ENCODE results near the gene MAGOHB.
"Not testable (repeated sequence)": the region's sequence is repeated elsewhere in the genome, so short reads cannot be mapped to it uniquely, and the experiment has no call there.

The MAGOHB gene

DNA sequence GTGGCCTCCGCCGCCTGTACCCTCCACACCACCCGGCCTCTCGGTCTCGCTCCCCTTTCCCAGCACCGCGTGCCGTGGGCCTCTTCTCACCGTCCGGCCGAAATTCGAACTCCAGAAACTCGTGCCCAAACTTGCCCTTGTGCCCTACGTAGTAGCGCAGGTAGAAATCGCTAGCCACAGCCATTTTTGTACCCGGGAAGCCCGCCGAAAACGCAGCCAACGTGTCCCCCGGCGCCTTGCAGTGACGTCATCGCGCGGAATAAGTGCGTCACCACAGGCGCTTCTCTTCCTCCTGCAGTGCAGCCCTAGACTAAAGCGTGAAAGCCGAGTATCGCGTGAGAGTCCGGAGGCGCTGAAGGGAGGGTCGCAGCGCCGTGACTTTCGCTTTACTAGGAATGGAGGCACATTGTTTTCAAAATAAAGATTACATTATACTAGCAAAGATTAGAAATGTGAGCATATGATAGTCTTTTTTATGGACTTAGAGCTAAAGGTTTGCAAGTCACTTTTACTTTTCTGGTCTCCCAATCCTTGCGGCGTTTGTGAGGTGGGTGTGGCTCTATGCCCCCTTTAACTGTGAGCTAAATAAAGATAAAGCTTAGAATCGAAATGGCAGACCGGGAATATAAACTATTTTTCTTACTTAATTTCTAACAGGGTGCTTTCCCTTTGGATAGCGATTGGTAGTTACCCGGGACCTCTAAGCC, at the start of gene MAGOHB:
MAGOHB (minus strand) TSS at position 261 of the 707 bp plus-strand sequence; CDS start at position 184, 77 bp downstream.
- DNase-seq (ENCODE audit: low spot score), result peak; percentile 99

DNA sequence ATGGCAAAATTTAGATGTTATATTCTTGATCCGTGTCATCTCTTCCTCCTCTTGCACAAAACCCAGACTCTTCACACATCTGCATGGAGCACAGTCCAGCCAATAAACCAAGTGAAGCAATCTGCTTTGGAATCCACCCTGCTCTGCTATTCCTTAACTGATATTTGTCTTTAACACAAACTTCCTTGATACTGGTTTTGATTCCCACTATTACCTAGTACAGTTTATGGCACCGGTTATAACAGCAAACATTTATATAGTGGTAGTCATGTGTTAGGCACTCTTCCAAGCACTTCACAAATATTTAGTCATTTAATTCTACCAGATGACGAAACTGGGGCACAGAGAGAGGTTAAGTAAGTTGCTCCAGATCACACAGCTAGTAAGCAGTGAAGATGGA, 47.9 kb upstream of the MAGOHB start:
- DNase-seq (ENCODE audit: low spot score), result no peak

DNA sequence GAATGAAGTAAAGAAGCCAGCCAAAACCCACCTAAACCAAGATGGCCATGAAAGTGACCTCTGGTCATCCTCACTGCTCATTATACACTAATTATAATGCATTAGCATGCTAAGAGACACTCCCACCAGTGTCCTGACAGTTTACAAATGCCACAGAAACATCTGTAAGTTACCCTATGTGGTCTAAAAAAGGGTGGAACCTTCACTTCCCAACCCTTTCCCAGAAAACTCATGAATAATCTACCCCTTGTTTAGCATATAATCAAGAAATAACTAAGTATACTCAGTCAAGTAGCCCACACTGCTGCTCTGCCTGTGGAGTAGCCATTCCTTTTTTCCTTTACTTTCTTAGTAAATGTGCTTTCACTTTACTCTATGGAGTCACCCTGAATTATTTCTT, 40.6 kb upstream of the MAGOHB start:
- no peak for DNase-seq (ENCODE audit: low spot score)

- DNase-seq (ENCODE audit: low spot score), result no peak
Measured at GRCh38 chr12:10652192-10652591, 38.8 kb upstream of the MAGOHB start.

DNA sequence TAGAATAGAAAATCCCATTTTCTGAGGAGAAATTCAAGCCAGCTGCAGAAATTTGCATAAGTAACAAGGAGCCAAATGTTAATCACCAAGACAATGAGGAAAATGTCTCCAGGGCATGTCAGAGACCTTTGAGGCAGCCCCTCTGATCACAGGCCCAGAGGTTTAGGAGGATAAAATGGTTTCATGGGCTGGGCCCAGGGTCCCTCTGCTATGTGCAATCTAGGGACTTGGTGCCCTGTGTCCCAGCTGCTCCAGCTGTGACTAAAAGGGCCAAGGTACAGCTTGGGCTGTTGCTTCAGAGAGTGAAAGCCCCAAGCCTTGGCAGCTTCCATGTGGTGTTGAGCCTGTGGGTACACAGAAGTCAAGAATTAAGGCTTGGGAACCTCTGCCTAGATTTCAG, 33.2 kb upstream of the MAGOHB start:
- DNase-seq (ENCODE audit: low spot score), result not testable (repeated sequence)

GRCh38 chr12:10645910-10646309, 32.5 kb upstream of the MAGOHB start:
- DNase-seq (ENCODE audit: low spot score), result no peak

DNA sequence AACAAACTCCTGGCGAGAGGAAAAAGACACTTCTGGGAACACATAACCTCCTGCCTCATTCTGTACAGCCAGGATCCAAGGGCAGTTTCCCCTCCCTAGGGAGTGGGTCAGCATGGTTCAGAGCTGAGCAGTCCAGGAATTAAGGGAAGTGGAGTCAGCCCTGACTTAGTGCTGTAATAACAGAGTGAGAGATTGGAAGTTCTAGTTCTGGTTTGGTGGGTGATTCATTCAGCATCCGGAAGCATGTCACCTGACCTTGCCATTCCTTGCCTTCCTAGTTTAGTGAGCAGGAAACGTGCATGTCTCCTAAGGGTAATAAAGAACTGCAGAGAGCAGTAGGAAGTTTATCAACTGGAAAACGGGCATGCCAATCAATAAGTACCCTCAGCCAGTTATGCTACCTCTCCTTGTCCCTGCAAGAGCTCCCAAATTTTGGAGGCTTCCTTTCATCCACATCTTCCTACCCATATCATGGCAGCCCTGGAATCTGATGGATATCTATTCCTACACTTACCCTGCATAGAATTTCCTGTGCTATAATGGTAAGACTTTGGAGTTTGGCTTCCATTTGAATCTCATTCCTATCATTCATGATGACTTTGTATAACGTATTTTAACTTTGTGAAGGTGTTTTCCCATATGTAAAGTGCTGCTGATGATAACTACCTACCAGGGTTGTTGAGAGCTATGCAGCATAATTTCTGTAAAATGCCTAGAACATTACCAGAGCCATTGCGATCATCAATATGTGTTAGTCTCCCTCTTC, 28.5 kb upstream of the MAGOHB start:
- no peak for DNase-seq (ENCODE audit: low spot score)

- no peak for DNase-seq (ENCODE audit: low spot score)
Measured at GRCh38 chr12:10638728-10639127, 25.3 kb upstream of the MAGOHB start.

DNA sequence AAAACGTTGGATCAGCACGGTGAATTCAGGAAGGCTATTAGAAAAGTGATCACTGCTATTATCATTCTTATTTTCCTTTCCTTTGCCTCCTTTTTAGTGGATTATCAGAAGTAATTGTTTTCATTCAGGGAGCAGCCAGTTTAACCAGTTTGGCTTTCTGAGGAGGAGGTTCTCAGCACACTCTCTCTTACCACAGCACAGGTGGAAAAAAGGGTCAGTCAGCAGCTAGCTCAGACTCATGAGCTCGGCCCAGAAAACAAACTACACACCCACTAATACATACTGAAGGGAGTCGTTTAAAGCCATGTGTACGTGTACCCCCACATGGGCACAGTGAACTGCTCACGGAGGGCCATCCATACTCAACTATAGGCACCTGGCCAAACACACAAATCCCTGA, 23.2 kb upstream of the MAGOHB start:
- DNase-seq (ENCODE audit: low spot score), result no peak

- DNase-seq (ENCODE audit: low spot score), result no peak
Measured at GRCh38 chr12:10636124-10636523, 22.7 kb upstream of the MAGOHB start.

DNA sequence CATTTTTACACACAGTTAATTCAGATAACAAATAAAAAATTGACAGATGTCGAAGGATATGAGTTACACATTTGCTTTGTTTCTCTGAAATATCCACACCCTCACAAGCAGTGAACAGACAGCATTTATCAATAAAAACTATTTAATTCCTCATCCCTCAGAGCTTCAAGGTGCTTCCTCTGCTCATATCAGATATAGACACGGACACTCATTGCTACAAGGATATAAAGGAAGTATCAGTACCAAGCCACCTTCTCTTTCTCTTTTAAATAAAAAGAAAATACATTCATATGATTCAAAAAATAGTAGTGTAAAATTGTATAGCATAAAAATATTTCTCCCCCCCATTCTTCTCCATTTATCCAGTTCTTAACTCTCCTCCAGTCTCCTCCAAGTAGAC, 21.9 kb upstream of the MAGOHB start:
- DNase-seq (ENCODE audit: low spot score), result no peak

DNA sequence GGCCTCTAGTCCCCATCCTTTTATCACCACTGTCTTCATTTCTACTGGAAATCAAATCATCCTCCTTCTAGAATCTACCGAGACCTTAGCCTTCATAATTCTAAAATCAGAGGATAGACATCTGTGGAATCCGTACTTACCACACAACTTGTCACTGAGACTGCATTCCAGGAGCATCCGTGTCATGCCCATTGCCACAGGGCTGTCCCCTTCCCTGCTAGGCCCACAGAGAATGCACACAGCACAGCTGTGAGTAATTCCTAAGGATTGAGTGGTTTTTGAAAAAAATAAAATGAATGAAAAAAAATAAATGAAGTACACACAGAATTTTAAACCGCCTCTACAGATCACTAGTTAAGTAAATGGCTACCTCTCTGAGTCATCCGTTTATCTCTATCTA, 21.0 kb upstream of the MAGOHB start:
- no peak for DNase-seq (ENCODE audit: low spot score)

- DNase-seq (ENCODE audit: low spot score), result no peak
Measured at GRCh38 chr12:10633541-10633940, 20.1 kb upstream of the MAGOHB start.

- DNase-seq (ENCODE audit: low spot score), result no peak
Measured at GRCh38 chr12:10632226-10632625, 18.8 kb upstream of the MAGOHB start.

- DNase-seq (ENCODE audit: low spot score), result no peak
Measured at GRCh38 chr12:10624605-10625004, 11.2 kb upstream of the MAGOHB start.

- no peak for DNase-seq (ENCODE audit: low spot score)
Measured at GRCh38 chr12:10623131-10623530, 9.7 kb upstream of the MAGOHB start.

DNA sequence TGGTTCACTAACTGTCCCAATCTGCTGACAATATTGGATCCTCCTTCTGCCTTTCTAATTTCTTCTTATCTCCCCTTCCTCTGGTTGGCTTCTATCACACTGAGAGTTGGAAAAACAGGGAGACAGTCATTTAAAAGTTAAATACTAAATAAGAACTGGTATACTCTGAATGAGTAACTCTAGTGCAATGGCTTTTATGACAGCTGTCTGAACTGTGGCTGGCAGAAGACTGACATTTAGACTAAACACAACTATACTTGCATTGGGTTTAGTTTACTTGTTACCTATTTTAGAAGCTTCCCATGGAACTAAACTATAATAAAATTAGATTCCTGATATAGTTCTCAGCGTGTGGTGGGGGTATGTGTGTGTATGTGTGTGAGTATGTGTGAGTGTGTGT, 7.9 kb upstream of the MAGOHB start:
- DNase-seq (ENCODE audit: low spot score), result no peak

DNA sequence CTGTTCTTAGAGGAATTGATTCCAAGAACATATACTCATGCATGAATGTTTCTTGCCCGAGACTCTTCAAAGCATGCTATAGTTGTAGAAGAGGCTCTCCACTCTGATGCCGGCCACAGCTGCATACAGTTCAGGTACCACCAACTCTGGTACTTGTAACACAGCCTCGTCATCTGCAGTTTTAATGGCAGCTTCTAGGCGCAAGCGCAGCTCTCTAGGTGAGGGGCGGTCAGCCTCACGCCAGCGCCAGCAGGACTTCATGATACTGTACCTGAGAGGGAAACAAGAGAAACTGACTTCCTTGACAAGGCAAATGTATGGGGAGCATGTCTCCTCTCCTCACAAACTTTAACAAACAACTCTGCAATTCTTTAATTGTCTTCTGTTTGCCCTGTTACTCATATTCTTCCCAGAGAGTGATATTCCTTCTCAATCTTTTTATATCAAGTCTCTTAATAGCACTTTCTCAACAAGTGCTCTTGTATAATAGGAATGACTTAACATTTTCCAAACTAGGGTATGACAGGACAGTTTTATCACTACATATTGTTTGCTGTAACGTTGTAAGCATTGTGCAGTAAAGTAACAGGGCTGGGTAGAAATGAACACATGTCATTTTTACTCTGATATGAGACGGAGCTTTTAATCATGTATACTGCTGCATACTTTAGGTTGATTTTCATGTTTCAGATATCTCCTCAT, 6.8 kb upstream of the MAGOHB start:
- no peak for DNase-seq (ENCODE audit: low spot score)

DNA sequence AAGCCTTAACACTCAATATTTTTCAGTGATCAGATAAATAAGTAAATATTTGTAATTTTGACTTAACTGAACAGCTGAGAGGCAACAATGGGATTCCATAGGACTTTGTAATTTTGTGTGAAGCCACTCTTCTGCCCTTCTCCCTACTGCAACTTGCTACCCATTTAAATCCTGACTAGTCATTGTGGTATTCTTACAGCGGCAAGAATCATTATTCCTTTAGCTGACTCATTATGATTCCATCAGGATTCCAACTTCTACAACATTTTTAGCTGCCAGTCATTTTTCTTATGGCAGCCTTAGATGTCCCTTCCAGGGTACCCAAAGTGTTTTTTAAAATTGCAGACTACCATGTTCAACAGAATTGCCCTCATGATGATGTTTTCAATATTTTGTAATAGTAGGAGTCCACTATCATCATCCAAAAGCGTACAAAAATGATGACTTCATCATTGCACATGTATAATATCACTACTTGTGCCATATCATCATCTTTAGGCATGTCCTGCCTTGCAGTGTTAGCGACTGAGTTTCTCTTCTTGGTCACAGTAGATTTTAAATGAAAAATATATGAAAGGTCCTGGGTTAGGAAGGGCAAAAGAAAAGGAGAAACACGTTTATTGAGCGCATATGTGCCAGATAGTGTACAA, 5.1 kb upstream of the MAGOHB start:
- no peak for DNase-seq (ENCODE audit: low spot score)

DNA sequence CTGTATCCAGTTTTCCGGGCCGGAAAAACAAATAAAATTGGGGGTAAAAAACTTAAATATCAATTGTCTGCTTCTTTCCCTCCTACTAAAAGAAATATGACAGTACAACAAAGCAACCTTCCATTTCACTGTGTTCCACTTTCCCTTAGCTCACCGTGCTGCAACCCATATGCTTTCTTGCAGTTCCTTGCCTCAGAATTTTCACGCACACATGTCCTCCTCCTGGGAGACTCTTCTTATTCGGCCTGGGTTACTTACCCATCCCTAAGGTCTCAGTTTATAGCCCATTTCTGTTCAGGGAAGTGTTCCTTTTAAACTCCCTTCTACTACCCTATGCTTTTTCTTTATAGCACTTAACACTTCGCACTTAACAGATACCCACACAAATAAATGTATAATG, 4.5 kb upstream of the MAGOHB start:
- no peak for DNase-seq (ENCODE audit: low spot score)

DNA sequence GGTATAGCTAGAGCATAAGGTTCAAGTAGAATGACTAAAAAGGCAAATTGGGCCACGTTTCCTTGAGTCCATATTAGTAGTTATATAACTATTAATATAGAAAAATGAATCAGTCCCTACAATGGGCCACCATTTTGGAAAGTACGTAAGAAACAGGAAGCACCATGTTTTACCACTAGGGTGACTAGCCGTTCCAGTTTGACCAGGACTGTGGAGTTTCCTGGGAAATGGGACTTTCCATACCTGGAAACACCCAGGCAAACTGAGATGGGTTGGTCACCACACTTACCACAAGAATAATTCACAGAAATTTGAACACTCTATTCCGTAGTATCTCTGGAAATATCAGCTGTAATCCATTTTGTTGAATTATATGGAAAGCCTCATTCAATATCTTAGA, 2.1 kb upstream of the MAGOHB start:
- DNase-seq (ENCODE audit: low spot score), result no peak

- DNase-seq (ENCODE audit: low spot score), result no peak
Measured at GRCh38 chr12:10614056-10614370, 604 bp upstream of the MAGOHB start.

GRCh38 chr12:10612984-10613348, 443 bp downstream of the MAGOHB start:
- DNase-seq (ENCODE audit: low spot score), result no peak

All from ecto neural progenitor cell (in vitro differentiated cells).